Glutamatergic neuron (in vitro differentiated cells): ENCODE data around the gene ZFP92. TPM values are rescaled to one million over a fixed set of nuclear protein-coding genes. Genes with fewer than 3 reads are reported as not detected.

Source experiments
- DNase-seq: peaks from one replicate; pipeline ENCODE4 v3.0.0; 2022
- H3K27ac Mint-ChIP-seq: one replicate; pipeline ENCODE4 v1.8.0; 2020; ENCODE audit warnings: mild to moderate bottlenecking, mixed read lengths, inconsistent platforms; ENCODE audit not compliant: unreplicated experiment
- H3K27me3 Mint-ChIP-seq: one replicate; pipeline ENCODE4 v1.8.0; 2020; ENCODE audit warnings: mild to moderate bottlenecking, moderate library complexity, mixed read lengths, inconsistent platforms; ENCODE audit not compliant: unreplicated experiment
- H3K36me3 Mint-ChIP-seq: one replicate; pipeline ENCODE4 v1.8.0; 2020; ENCODE audit warnings: mild to moderate bottlenecking, mixed read lengths, inconsistent platforms; ENCODE audit not compliant: unreplicated experiment
- H3K4me1 Mint-ChIP-seq: one replicate; pipeline ENCODE4 v1.8.0; 2020; ENCODE audit warnings: mild to moderate bottlenecking, low read depth, mixed read lengths, inconsistent platforms; ENCODE audit not compliant: unreplicated experiment
- H3K4me3 Mint-ChIP-seq: one replicate; pipeline ENCODE4 v1.8.0; 2020; ENCODE audit warnings: mild to moderate bottlenecking, mixed read lengths, inconsistent platforms; ENCODE audit not compliant: unreplicated experiment
- H3K9me3 Mint-ChIP-seq: one replicate; pipeline ENCODE4 v1.8.0; 2020; ENCODE audit warnings: mild to moderate bottlenecking, moderate library complexity, mixed read lengths, inconsistent platforms; ENCODE audit not compliant: unreplicated experiment
- CTCF ChIP-seq: fragments of 200-600 bp; sonication (generic); IDR thresholded peaks from one replicate; pipeline ENCODE4 v1.5.0; 2021; ENCODE audit not compliant: partially characterized antibody, unreplicated experiment
- total RNA-seq: library from RNA; stranded (reverse); fragmentation: NEBNext Ultra II Directional; extraction: Animal tissue kit (Norgen Biotek cat#: 25700); gene quantifications from one replicate; pipeline ENCODE4 v1.2.1, GENCODE V29; 2021; ENCODE audit not compliant: unreplicated experiment

The ZFP92 gene
- total RNA-seq, 1 donor from 2014 or later = 0.07 TPM

DNA sequence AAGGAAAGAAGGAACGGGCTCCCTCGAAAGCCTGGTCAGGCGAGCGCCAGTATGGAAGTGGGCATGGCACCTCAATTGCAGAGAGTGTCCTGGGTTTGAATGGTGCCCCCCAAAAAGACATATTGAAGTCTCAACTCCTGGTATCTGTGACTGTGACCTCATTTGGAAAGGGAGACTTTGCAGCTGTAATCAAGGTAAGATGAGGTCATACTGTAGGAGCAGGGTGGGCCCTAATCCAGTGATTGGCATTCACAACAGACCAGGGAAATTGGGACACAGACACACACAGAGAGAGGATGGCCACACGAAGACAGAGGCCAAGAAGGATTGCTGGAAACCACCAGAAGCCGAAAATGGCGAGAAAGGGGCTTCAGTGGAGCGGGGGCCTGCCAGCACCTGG lies 6.4 kb downstream of the ZFP92 start:
- H3K36me3 Mint-ChIP-seq = no peaks in the 10 kb centered on the region
- no peaks in the 10 kb centered on the region for H3K27me3 Mint-ChIP-seq
- no peak for TF ChIP-seq CTCF
- no peak overlapping the region for H3K4me3 Mint-ChIP-seq
- DNase-seq = no peak
- H3K27ac Mint-ChIP-seq = no peak overlapping the region
- no peaks in the 10 kb centered on the region for H3K4me1 Mint-ChIP-seq
- no peaks in the 10 kb centered on the region for H3K9me3 Mint-ChIP-seq

DNA sequence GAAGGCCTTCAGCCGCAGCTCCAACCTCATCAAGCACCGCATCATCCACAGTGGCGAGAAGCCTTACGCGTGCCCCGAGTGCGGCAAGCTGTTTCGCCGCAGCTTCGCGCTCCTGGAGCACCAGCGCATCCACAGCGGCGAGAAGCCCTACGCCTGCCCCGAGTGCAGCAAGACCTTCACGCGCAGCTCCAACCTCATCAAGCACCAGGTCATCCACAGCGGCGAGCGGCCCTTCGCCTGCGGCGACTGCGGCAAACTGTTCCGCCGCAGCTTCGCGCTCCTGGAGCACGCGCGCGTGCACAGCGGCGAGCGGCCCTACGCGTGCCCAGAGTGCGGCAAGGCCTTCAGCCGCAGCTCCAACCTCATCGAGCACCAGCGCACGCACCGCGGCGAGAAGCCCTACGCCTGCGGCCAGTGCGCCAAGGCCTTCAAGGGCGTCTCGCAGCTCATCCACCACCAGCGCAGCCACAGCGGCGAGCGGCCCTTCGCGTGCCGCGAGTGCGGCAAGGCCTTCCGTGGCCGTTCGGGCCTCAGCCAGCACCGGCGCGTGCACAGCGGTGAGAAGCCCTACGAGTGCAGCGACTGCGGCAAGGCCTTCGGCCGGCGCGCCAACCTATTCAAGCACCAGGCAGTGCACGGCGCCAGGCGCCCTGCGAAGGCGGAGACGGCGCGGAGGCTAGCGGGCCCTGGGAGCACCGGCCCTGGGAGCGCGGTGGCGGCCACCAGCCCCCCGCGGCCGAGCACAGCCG lies 9.8 kb downstream of the ZFP92 start:
- TF ChIP-seq CTCF = no peak
- Mint-ChIP-seq H3K4me1 (no peaks in the 10 kb centered on the region), H3K36me3 (no peaks in the 10 kb centered on the region), H3K9me3 (no peaks in the 10 kb centered on the region), H3K27me3 (no peaks in the 10 kb centered on the region), H3K27ac (no peak overlapping the region), H3K4me3 (no peak overlapping the region)
- DNase-seq = no peak

- TF ChIP-seq CTCF = no peak
- Mint-ChIP-seq H3K27ac (no peak overlapping the region), H3K27me3 (no peaks in the 10 kb centered on the region), H3K4me3 (no peak overlapping the region), H3K4me1 (no peaks in the 10 kb centered on the region), H3K9me3 (no peaks in the 10 kb centered on the region), H3K36me3 (no peaks in the 10 kb centered on the region)
- no peak for DNase-seq
Measured at GRCh38 chrX:153421856-153422255, 10.6 kb downstream of the ZFP92 start.

GRCh38 chrX:153423652-153424051 lies 12.4 kb downstream of the ZFP92 start:
- TF ChIP-seq CTCF = no peak
- H3K27me3 Mint-ChIP-seq = no peaks in the 10 kb centered on the region
- H3K4me3 Mint-ChIP-seq = no peak overlapping the region
- H3K27ac Mint-ChIP-seq = no peak overlapping the region
- DNase-seq = no peak
- no peaks in the 10 kb centered on the region for H3K36me3 Mint-ChIP-seq
- H3K4me1 Mint-ChIP-seq = no peaks in the 10 kb centered on the region
- no peaks in the 10 kb centered on the region for H3K9me3 Mint-ChIP-seq

DNA sequence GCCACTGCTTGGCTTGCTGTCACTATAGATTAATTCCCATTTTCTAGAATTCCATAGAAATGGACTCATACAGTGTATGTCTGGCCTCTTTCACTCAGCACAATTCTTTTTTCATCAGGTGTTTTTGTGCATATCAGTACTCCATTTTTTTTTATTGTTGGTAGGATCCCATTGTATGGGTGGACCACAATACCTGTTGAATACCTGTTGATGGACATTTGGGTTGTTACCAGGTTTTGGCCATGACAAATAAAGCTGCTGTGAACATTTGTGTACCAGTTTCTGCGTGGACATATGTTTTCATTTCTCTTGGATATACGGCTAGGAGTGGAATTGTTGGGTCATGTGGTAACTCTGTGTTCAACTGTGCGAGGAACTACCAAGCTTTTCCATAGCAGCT lies 14.9 kb downstream of the ZFP92 start:
- H3K36me3 Mint-ChIP-seq = no peaks in the 10 kb centered on the region
- H3K4me1 Mint-ChIP-seq = no peaks in the 10 kb centered on the region
- H3K27ac Mint-ChIP-seq = no peak overlapping the region
- no peak for DNase-seq
- H3K9me3 Mint-ChIP-seq = peaks cover 1% of the 10 kb centered on the region
- TF ChIP-seq CTCF = no peak
- no peaks in the 10 kb centered on the region for H3K27me3 Mint-ChIP-seq
- no peak overlapping the region for H3K4me3 Mint-ChIP-seq
